Stimulated activated CD8-positive, alpha-beta memory T cell treated with anti-CD3 and anti-CD28 coated beads, Interleukin-15, amount 100 ng/mL, for 4 hours (primary cell): ENCODE results near the gene SUOX.
"Not testable (repeated sequence)": the region's sequence is repeated elsewhere in the genome, so short reads cannot be mapped to it uniquely, and the experiment has no call there.

Experiments
- DNase-seq, 2 donors: peaks; one replicate each; pipeline ENCODE4 v3.0.0-alpha.2; 2020; ENCODE audit warnings: low read depth in 2 of 2

SUOX gene

GRCh38 chr12:55996715-55997534 lies at the start of gene SUOX:
Gene SUOX, plus strand, starts transcription at chr12:55997276. Its CDS starts 4,946 bp downstream, at chr12:56002222.
- DNase-seq = no peak

- no peak for DNase-seq
Observed at GRCh38 chr12:55955344-55955743, 41.7 kb upstream of the SUOX start.

DNA sequence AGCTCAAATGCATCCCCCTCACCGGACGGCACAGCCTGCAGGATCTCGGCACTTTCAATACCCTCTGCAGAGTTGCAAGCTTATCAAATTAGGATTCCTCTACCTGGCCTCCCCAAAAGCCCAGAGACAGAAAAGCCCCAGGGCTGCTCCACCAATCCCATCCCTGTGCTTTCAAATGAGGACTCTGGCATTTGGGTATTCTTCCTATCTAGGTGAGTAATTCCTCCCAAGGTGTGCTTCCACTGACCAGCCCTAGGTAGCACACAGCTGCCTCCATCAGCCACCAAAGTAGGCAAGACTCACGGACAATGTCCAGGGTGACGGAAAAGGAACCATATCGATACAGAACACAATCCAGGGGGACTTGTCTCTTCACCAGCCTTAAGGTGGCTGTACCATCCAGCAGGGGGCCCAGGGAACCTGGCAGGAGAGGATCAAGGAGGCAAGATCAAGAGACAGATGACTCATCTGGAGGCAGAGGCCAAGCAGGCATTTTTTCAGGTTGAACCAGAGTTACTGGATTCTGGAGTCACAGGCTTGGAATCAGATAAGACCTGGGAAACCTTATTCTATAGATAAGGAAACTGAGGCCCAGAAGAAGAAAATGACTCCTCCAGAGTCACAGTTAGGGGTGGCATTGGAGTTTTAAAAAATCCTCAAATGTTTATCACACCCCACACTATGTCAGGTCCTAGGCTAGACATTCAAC lies 41.1 kb upstream of the SUOX start:
- DNase-seq = no peak

- no peak for DNase-seq
Observed at GRCh38 chr12:55957106-55957859, 39.8 kb upstream of the SUOX start.

DNA sequence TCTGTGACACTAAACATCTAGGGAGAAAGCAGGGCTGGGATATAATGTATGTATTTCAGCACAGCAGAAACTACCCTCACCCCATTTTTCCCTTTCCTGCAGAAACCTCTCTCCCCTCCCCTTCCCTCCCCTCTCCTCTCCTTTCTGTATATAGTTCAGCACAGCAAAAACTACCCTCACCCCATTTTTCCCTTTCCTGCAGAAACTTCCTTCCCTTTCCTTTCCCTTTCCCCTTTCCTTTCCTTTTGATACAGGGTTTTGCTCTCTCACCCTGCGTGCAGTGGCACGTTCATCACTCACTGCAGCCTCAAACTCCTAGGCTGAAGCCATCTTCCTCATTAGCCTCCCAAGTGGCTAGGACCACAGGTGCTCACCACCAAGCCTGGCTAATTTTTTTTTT lies 33.3 kb upstream of the SUOX start:
- no peak for DNase-seq

DNA sequence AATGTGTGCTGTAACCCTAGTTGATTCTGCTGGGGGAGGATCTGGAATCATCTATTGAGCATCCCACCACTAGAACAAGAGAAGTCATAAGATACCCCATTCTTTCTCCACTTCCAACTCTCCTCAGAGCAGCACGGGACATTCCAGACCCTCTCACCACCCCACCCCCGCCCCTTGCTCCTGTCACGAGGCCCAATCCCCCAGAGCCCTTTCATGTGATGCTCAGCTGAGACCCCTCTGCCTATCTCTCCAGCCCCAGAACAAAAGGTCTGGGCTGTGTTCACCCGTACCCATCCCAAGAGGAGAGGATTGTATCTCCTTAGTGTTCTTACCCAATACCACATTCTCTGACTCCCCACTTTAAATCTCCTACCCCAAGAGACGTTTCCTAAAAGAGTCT lies 31.8 kb upstream of the SUOX start:
- no peak for DNase-seq

DNA sequence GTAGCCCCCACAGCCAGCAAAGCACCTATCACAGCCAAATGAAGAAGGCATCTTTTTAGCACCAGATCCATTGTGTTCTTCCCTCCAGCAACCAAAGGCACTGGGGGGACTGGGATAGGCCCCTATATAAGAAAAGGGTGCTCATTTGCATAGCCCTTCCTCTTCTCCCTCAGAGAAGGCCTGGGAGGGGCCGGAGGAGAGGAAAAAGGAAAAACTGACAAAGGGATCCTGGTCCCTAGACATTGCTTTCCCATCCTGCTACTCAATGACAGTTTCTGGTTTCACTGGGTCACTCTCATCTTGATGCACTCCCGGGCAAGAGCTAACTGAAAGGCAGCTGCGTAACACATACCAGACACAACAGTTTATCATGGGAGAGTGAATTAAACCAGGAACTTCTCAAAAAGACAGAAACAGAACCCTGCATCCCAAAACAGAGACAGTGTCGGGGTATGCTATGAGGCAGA lies 31.1 kb upstream of the SUOX start, which contains the start of gene PMEL:
PMEL (minus strand) TSS at position 102 of the 467 bp plus-strand sequence; CDS start at position 71, 31 bp downstream.
- DNase-seq = no peak

DNA sequence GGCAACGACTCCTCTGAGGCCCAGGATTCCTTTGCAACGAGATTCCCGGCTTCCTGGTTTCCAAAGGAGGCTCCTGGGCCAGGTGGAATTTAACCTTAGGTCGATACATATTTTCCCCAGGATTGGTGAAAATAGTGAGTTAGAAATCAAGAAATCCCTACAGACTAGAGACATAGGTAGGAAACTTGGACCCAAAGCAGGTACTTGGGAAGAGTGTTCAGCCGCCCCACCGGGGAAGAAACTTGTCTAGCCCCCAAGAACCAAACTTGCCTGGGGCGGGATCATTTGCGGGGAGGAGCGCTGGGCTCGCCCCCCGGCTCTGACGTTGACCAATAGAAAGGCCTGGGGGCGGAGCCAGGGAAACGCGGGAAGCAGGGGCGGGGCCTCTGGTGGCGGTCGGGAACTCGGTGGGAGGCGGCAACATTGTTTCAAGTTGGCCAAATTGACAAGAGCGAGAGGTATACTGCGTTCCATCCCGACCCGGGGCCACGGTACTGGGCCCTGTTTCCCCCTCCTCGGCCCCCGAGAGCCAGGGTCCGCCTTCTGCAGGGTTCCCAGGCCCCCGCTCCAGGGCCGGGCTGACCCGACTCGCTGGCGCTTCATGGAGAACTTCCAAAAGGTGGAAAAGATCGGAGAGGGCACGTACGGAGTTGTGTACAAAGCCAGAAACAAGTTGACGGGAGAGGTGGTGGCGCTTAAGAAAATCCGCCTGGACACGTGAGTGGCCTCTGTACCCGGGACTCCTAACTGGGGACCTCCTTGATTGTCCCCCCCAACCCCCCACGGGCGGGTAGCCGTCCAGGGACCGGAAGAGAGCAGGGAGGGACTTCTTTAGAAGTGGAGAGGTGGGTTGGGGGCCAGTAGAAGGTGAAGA lies 30.4 kb upstream of the SUOX start, which contains the start of gene CDK2:
CDK2 (plus strand) TSS at position 423 of the 874 bp plus-strand sequence; CDS start at position 602, 179 bp downstream.
- DNase-seq = peak; percentile 79 to 82

DNA sequence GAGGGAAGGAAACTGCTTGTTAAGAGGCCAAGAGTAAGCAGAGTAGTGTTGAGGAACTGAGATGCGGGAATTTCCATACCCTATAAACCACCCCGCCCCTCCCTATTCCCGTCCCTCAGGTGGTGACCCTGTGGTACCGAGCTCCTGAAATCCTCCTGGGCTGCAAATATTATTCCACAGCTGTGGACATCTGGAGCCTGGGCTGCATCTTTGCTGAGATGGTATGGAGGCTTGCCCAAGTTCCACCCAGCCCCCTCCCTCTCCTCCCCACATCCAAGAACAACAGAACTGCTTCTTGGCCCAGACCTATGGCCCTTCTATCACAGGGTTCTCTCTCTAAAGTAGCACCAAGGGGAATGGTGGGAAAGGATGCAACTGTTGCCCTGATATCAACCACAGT lies 27.7 kb upstream of the SUOX start:
- DNase-seq = no peak

- no peak for DNase-seq
Observed at GRCh38 chr12:55970775-55971174, 26.3 kb upstream of the SUOX start.

GRCh38 chr12:55972042-55972441 lies 25.0 kb upstream of the SUOX start:
- no peak for DNase-seq

- DNase-seq = no peak
Observed at GRCh38 chr12:55972456-55972855, 24.6 kb upstream of the SUOX start.

DNA sequence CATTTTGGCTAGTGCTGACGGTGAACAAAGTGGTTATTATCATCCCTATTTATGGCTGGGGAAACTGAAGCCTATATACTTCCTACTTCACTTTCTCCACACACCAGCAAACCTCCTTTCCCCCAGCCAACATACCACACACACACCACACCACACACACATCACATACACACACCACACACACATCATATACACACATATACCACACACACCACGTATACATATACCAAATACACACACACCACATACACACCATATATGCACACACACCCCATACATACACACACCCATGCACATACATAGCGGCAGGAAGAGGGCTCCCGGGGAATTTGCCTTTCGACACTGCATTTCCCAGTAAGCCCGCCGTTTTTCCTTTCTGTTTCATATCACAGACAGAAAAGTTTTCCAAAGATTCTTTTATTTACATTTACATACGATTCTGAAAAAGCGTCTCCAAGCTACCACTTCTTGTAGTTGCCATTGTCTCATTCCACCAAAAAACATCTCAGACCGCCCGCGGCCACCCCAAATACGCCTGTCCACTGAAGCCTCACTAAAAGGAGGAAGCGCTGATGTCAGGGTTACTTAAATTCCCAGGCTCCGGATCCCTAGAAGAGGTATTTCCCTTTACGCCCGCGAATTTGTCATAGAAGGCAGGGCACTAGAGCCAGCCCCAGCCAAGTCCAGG lies 24.0 kb upstream of the SUOX start:
- DNase-seq = no peak

- DNase-seq = peak; percentile 94 to 98
Observed at GRCh38 chr12:55973599-55974307, 23.3 kb upstream of the SUOX start, which contains the start of gene RAB5B. Gene RAB5B, plus strand, starts transcription at chr12:55974078. Its CDS starts 12,883 bp downstream, at chr12:55986961.

DNA sequence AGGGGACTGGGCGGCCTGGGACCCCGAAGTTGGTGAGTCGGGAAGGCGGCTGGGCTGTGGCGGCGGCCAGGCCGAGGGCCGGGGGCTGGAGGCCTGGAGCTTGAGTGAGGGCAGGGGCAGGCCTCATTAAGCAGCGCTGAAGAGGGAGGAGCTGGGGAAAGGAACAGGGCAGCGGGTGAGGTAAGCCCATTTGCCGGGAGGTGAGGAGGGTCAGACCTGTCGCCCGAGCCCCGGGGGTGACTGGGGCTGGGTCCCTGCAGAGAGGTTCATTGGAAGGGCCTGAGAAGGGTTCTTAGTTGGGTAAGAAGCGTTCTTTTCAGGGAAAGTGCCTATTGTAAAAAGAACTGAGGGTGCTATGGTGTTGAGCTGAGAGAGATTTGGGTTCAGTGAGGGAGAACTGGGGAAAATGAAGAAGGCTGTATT lies 22.8 kb upstream of the SUOX start:
- no peak for DNase-seq

- no peak for DNase-seq
Observed at GRCh38 chr12:55978393-55978792, 18.7 kb upstream of the SUOX start.

GRCh38 chr12:55979069-55979468 lies 18.0 kb upstream of the SUOX start:
- no peak for DNase-seq

- DNase-seq = not testable (repeated sequence)
Observed at GRCh38 chr12:55981882-55982281, 15.2 kb upstream of the SUOX start.

GRCh38 chr12:55982319-55982936 lies 14.6 kb upstream of the SUOX start:
- DNase-seq = no peak
